H9 (cell line): Measurements from ENCODE around the gene SPATA22. TPM values are rescaled to one million over a fixed set of nuclear protein-coding genes. Genes with fewer than 3 reads are reported as not detected.

Source experiments
- DNase-seq: peaks from one replicate; pipeline ENCODE4 v3.0.0-alpha.2; 2017
- H2AFZ ChIP-seq: one replicate; pipeline ENCODE4 v1.6.1; 2013; ENCODE audit warnings: mild to moderate bottlenecking, low read length, control low read depth, moderate library complexity
- H2AK5ac ChIP-seq: 2 replicates; pipeline ENCODE4 v1.6.1; 2013; ENCODE audit warnings: low read length, control low read depth, mixed read lengths; ENCODE audit not compliant: insufficient read length
- H2BK120ac ChIP-seq: one replicate; pipeline ENCODE4 v1.6.1; 2013; ENCODE audit warnings: low read depth, mild to moderate bottlenecking, low read length, control low read depth, inconsistent platforms; ENCODE audit not compliant: poor library complexity, severe bottlenecking
- H2BK12ac ChIP-seq: 2 replicates; pipeline ENCODE4 v1.6.1; 2013; ENCODE audit warnings: low read length, control low read depth, mixed read lengths, low read depth; ENCODE audit not compliant: insufficient read length
- H2BK15ac ChIP-seq: 2 replicates; pipeline ENCODE4 v1.6.1; 2013; ENCODE audit warnings: low read depth, low read length, control low read depth
- H2BK20ac ChIP-seq: one replicate; pipeline ENCODE4 v1.6.1; 2013; ENCODE audit warnings: low read depth, mild to moderate bottlenecking, low read length, control low read depth, inconsistent platforms; ENCODE audit not compliant: poor library complexity, severe bottlenecking
- H2BK5ac ChIP-seq: 2 replicates; pipeline ENCODE4 v1.6.1; 2013; ENCODE audit warnings: low read length, control low read depth, mixed read lengths; ENCODE audit not compliant: insufficient read length
- H3K14ac ChIP-seq: 2 replicates; pipeline ENCODE4 v1.6.1; 2013; ENCODE audit warnings: low read length, control low read depth; ENCODE audit not compliant: insufficient read depth
- H3K18ac ChIP-seq: 2 replicates; pipeline ENCODE4 v1.6.1; 2013; ENCODE audit warnings: low read depth, mild to moderate bottlenecking, mixed read lengths, low read length, control low read depth; ENCODE audit not compliant: insufficient read length
- H3K23ac ChIP-seq: 2 replicates; pipeline ENCODE4 v1.6.1; 2013; ENCODE audit warnings: low read length, control low read depth, mixed read lengths, low read depth; ENCODE audit not compliant: insufficient read length
- H3K23me2 ChIP-seq: 2 replicates; pipeline ENCODE4 v1.6.1; 2013; ENCODE audit warnings: low read depth, mild to moderate bottlenecking, mixed read lengths, low read length, control low read depth; ENCODE audit not compliant: insufficient read length, poor library complexity, severe bottlenecking
- H3K27ac ChIP-seq: 2 replicates; pipeline ENCODE4 v1.5.1; 2013; ENCODE audit warnings: low read length, control low read depth, mixed read lengths, low read depth; ENCODE audit not compliant: insufficient read length
- H3K27me3 ChIP-seq: 2 replicates; pipeline ENCODE4 v1.6.1; 2013; ENCODE audit warnings: low read length, control low read depth, inconsistent platforms; ENCODE audit not compliant: insufficient read depth
- H3K4ac ChIP-seq: 2 replicates; pipeline ENCODE4 v1.6.1; 2013; ENCODE audit warnings: low read depth, mild to moderate bottlenecking, control low read depth, inconsistent platforms, low read length, moderate library complexity
- H3K4me1 ChIP-seq: 2 replicates; pipeline ENCODE4 v1.6.1; 2013; ENCODE audit warnings: low read length, control low read depth, inconsistent platforms; ENCODE audit not compliant: insufficient read depth
- H3K4me2 ChIP-seq: 2 replicates; pipeline ENCODE4 v1.6.1; 2013; ENCODE audit warnings: low read length, control low read depth, mixed read lengths; ENCODE audit not compliant: insufficient read length, insufficient read depth
- H3K56ac ChIP-seq: 2 replicates; pipeline ENCODE4 v1.6.1; 2013; ENCODE audit warnings: low read depth, mild to moderate bottlenecking, mixed read lengths, low read length, control low read depth; ENCODE audit not compliant: insufficient read length
- H3K79me1 ChIP-seq: 2 replicates; pipeline ENCODE4 v1.6.1; 2013; ENCODE audit warnings: low read depth, mild to moderate bottlenecking, moderate library complexity, low read length, control low read depth, inconsistent platforms; ENCODE audit not compliant: insufficient read depth, poor library complexity, severe bottlenecking
- H3K79me2 ChIP-seq: 2 replicates; pipeline ENCODE4 v1.6.1; 2013; ENCODE audit warnings: low read length, control low read depth, inconsistent platforms; ENCODE audit not compliant: insufficient read depth
- H3K9ac ChIP-seq: 2 replicates; pipeline ENCODE4 v1.6.1; 2013; ENCODE audit warnings: low read length, control low read depth, mixed read lengths; ENCODE audit not compliant: insufficient read length; ENCODE audit errors: extremely low read depth
- H3K9me3 ChIP-seq: one replicate; pipeline ENCODE4 v1.6.1; 2013; ENCODE audit warnings: low read depth, low read length, inconsistent platforms; ENCODE audit not compliant: control insufficient read depth
- H3T11ph ChIP-seq: one replicate; pipeline ENCODE4 v1.6.1; 2013; ENCODE audit warnings: mild to moderate bottlenecking, low read length, control low read depth, inconsistent platforms
- H4K20me1 ChIP-seq: one replicate; pipeline ENCODE4 v1.6.1; 2013; ENCODE audit not compliant: control insufficient read depth, insufficient read length, insufficient read depth
- H4K5ac ChIP-seq: 2 replicates; pipeline ENCODE4 v1.6.1; 2013; ENCODE audit warnings: low read depth, mild to moderate bottlenecking, mixed read lengths, low read length, control low read depth; ENCODE audit not compliant: insufficient read length
- H4K8ac ChIP-seq: replicated peaks from 2 replicates; pipeline ENCODE4 v1.6.1; 2013; ENCODE audit warnings: low read length, control low read depth, mixed read lengths, low read depth; ENCODE audit not compliant: insufficient read length
- H4K91ac ChIP-seq: 2 replicates; pipeline ENCODE4 v1.6.1; 2013; ENCODE audit warnings: low read depth, mild to moderate bottlenecking, moderate library complexity, mixed read lengths, low read length, control low read depth; ENCODE audit not compliant: insufficient read length
- H3K27ac Mint-ChIP-seq, 3 experiments: 2 replicates in 2 of 3; 3 replicates in 1 of 3; pipeline ENCODE4 v1.8.0; 2020 to 2021; ENCODE audit warnings: mixed read lengths in 3 of 3, mild to moderate bottlenecking in 1 of 3, moderate library complexity in 1 of 3
- H3K27me3 Mint-ChIP-seq: 2 replicates; pipeline ENCODE4 v1.8.0; 2021; ENCODE audit warnings: low read depth, mild to moderate bottlenecking, moderate library complexity, mixed read lengths
- H3K36me3 Mint-ChIP-seq, 3 experiments: 2 replicates in 2 of 3; 3 replicates in 1 of 3; pipeline ENCODE4 v1.8.0; 2020 to 2021; ENCODE audit warnings: low read depth in 3 of 3, mixed read lengths in 3 of 3; ENCODE audit not compliant: insufficient read depth in 1 of 3
- H3K4me1 Mint-ChIP-seq, 2 experiments: 2 replicates each; pipeline ENCODE4 v1.8.0; 2020; ENCODE audit warnings: mixed read lengths in 2 of 2
- H3K4me3 Mint-ChIP-seq, 2 experiments: 2 replicates in 1 of 2; 3 replicates in 1 of 2; pipeline ENCODE4 v1.8.0; 2020 to 2021; ENCODE audit warnings: mild to moderate bottlenecking in 2 of 2, mixed read lengths in 2 of 2, moderate library complexity in 1 of 2
- H3K9me3 Mint-ChIP-seq, 2 experiments: 2 replicates in 1 of 2; 3 replicates in 1 of 2; pipeline ENCODE4 v1.8.0; 2020; ENCODE audit warnings: mild to moderate bottlenecking in 2 of 2, mixed read lengths in 2 of 2, moderate library complexity in 1 of 2
- WGBS: extraction: QIAGEN DNeasy Blood & Tissue Kit; methylation state at CpG from one replicate; pipeline ENCODE4 v1.1.7; 2013; ENCODE audit warnings: missing lambda C conversion rate, low lambda C conversion rate, mixed read lengths; ENCODE audit not compliant: insufficient read length; ENCODE audit errors: extremely low coverage; 5-methylcytosine and 5-hydroxymethylcytosine counted together
- total RNA-seq: library from RNA; stranded (reverse); gene quantifications from 2 replicates; pipeline ENCODE4 v1.2.1, GENCODE V29; 2021
- TF ChIP-seq, protein P1 (sequence below): fragments of 200-600 bp; sonication (generic); conservative IDR thresholded peaks from 3 replicates; pipeline ENCODE4 v1.8.0; 2021; ENCODE audit warnings: antibody characterized with exemption, mild to moderate bottlenecking

The SPATA22 gene
- total RNA-seq, 1 experiment from 2014 or later = not detected

DNA sequence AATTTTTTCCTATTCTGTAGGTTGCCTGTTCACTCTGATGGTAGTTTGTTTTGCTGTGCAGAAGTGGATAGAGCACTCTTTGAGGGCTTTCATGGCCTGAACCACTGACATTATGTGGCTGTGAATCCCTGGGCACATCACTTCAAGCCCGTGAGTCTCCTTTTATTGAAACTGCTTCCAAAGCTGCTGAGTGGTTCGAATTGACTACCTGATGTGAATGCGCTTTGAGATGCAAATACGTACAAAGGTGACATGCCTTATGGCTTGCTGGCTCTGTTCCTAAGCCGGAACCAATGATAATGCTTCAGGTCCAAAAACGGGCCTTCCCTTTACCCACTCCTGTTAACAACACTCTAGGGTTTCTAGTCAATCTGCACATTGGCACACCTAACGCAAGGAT, 38.5 kb upstream of the SPATA22 start:
- Histone ChIP-seq H3K4ac (no peak overlapping the region), H2AK5ac (no peak overlapping the region), H2BK15ac (no peak overlapping the region), H2BK120ac (no peak overlapping the region), H3K27ac (no peak overlapping the region), H3K79me2 (no peaks in the 10 kb centered on the region), H2BK12ac (no peak overlapping the region), H4K8ac (no peak overlapping the region), H3T11ph (no peak overlapping the region), H3K56ac (no peak overlapping the region), H4K20me1 (no peaks in the 10 kb centered on the region), H2AFZ (no peak overlapping the region), H3K23ac (no peak overlapping the region), H3K9me3 (no peaks in the 10 kb centered on the region), H2BK5ac (no peak overlapping the region), H3K4me1 (peaks cover 4% of the 10 kb centered on the region; the same call in 1 of the 2 replicates), H3K4me2 (no peak overlapping the region), H3K9ac (no peak overlapping the region), H4K91ac (no peak overlapping the region), H3K27me3 (no peaks in the 10 kb centered on the region), H3K14ac (no peak overlapping the region), H2BK20ac (no peak overlapping the region), H3K23me2 (no peaks in the 10 kb centered on the region), H3K18ac (no peak overlapping the region), H4K5ac (no peak overlapping the region), H3K79me1 (no peaks in the 10 kb centered on the region)
- peak overlapping the region in 1 of 3 experiments; percentile 79; a peak in 2 of 7 replicates for H3K27ac Mint-ChIP-seq
- peaks cover 3 to 8% of the 10 kb centered on the region in 2 experiments; a peak in 3 of 5 replicates for H3K9me3 Mint-ChIP-seq
- DNase-seq = no peak
- peaks cover 36% of the 10 kb centered on the region for H3K27me3 Mint-ChIP-seq
- WGBS = no CpG with 5 or more reads among the region's 7 CpGs
- peaks cover 0 to 3% (median 0%) of the 10 kb centered on the region in 3 experiments; a peak in 4 of 7 replicates for H3K36me3 Mint-ChIP-seq
- peaks cover 43 to 45% of the 10 kb centered on the region in 2 experiments for H3K4me1 Mint-ChIP-seq
- H3K4me3 Mint-ChIP-seq = no peak overlapping the region
- TF ChIP-seq, protein P1, sequence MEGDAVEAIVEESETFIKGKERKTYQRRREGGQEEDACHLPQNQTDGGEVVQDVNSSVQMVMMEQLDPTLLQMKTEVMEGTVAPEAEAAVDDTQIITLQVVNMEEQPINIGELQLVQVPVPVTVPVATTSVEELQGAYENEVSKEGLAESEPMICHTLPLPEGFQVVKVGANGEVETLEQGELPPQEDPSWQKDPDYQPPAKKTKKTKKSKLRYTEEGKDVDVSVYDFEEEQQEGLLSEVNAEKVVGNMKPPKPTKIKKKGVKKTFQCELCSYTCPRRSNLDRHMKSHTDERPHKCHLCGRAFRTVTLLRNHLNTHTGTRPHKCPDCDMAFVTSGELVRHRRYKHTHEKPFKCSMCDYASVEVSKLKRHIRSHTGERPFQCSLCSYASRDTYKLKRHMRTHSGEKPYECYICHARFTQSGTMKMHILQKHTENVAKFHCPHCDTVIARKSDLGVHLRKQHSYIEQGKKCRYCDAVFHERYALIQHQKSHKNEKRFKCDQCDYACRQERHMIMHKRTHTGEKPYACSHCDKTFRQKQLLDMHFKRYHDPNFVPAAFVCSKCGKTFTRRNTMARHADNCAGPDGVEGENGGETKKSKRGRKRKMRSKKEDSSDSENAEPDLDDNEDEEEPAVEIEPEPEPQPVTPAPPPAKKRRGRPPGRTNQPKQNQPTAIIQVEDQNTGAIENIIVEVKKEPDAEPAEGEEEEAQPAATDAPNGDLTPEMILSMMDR = no peak
